Endothelial cell of umbilical vein (primary cell): Measurements from ENCODE around the gene IMPDH2. TPM values are rescaled to one million over a fixed set of nuclear protein-coding genes. Genes with fewer than 3 reads are reported as not detected.

Experiments
- BruUV-seq: library from RNA; stranded (reverse); fragments of 400-500 nt; replicated peaks from 2 replicates; lab custom pipeline; 2021; lab: Mats Ljungman, UMichigan
- CTCF ChIA-PET: fragments of 300-600, 350-600 bp; sonication (Branson Sonifier 250); formaldehyde crosslinking; loops from one replicate; lab custom pipeline; 2021; ENCODE audit warnings: antibody characterized with exemption, inconsistent platforms; lab: Charles Lee
- POLR2A ChIA-PET: fragments of 300-600, 350-600 bp; sonication (Branson Sonifier 250); formaldehyde crosslinking; loops from one replicate; lab custom pipeline; 2021; ENCODE audit warnings: antibody characterized with exemption, inconsistent platforms; lab: Charles Lee
- DNase-seq: peaks from one replicate; pipeline ENCODE4 v3.0.0-alpha.2; 2011; ENCODE audit warnings: low read depth, low spot score
- FAIRE-seq: peaks from 2 replicates; lab custom pipeline; 2011; peaks lifted over from hg19 to GRCh38; lab: Jason Lieb, UNC
- H2AFZ ChIP-seq: 2 replicates; pipeline ENCODE4 v1.6.0; 2012; ENCODE audit warnings: low read depth, low read length, control low read depth, inconsistent platforms
- H3K27ac ChIP-seq: 2 replicates; pipeline ENCODE4 v1.5.1; 2011; ENCODE audit warnings: low read depth, mild to moderate bottlenecking, control low read depth, low read length, moderate library complexity; ENCODE audit not compliant: insufficient read depth
- H3K27me3 ChIP-seq, 2 experiments: 2 replicates each; pipeline versions ENCODE4 v1.6.0 to v1.6.1; 2011; ENCODE audit warnings: low read length in 2 of 2, mixed read lengths in 1 of 2; ENCODE audit not compliant: control insufficient read depth in 2 of 2, insufficient read depth in 2 of 2
- H3K36me3 ChIP-seq, 2 experiments: 2 replicates in 1 of 2; 3 replicates in 1 of 2; pipeline ENCODE4 v1.5.1; 2011; ENCODE audit warnings: low read length in 2 of 2, mild to moderate bottlenecking in 1 of 2, moderate library complexity in 1 of 2; ENCODE audit not compliant: control insufficient read depth in 2 of 2, insufficient read depth in 2 of 2; ENCODE audit errors: extremely low read depth in 1 of 2
- H3K4me1 ChIP-seq: 3 replicates; pipeline ENCODE4 v1.5.1; 2011; ENCODE audit warnings: mild to moderate bottlenecking, low read length; ENCODE audit not compliant: control insufficient read depth, insufficient read depth; ENCODE audit errors: extremely low read depth
- H3K4me2 ChIP-seq: 2 replicates; pipeline ENCODE4 v1.6.1; 2011; ENCODE audit warnings: low read length, control low read depth, mixed read lengths; ENCODE audit not compliant: insufficient read depth
- H3K4me3 ChIP-seq, 3 experiments: fragments of 200-600 bp in 1 of 3; sonication (generic), shearing (Covaris generic) in 1 of 3; replicated peaks in 1 of 3; 2 replicates each; pipeline ENCODE4 v1.5.1; 2011 to 2016; ENCODE audit warnings: control low read depth in 3 of 3, low read length in 3 of 3, mild to moderate bottlenecking in 2 of 3, inconsistent platforms in 1 of 3, low read depth in 1 of 3, moderate library complexity in 1 of 3; ENCODE audit not compliant: insufficient read depth in 1 of 3
- H3K79me2 ChIP-seq: 2 replicates; pipeline ENCODE4 v1.6.0; 2012; ENCODE audit warnings: low read length, inconsistent platforms; ENCODE audit not compliant: control insufficient read depth, insufficient read depth
- H3K9ac ChIP-seq: replicated peaks from 2 replicates; pipeline ENCODE3; 2011; ENCODE audit warnings: low read length, control low read depth; ENCODE audit not compliant: insufficient read depth; ENCODE audit errors: extremely low read depth
- H3K9me1 ChIP-seq: replicated peaks from 3 replicates; pipeline ENCODE4 v1.6.0; 2011; ENCODE audit warnings: mild to moderate bottlenecking, low read length; ENCODE audit not compliant: control insufficient read depth, insufficient read depth; ENCODE audit errors: extremely low read depth
- H3K9me3 ChIP-seq: replicated peaks from 2 replicates; pipeline ENCODE4 v1.5.1; 2012; ENCODE audit warnings: low read length, inconsistent platforms; ENCODE audit not compliant: control insufficient read depth, insufficient read depth
- H4K20me1 ChIP-seq: replicated peaks from 2 replicates; pipeline ENCODE3; 2011; ENCODE audit warnings: mild to moderate bottlenecking, low read length; ENCODE audit not compliant: control insufficient read depth, insufficient read depth; ENCODE audit errors: extremely low read depth
- EZH2 ChIP-seq: IDR thresholded peaks from 2 replicates; pipeline ENCODE4 v1.6.1; 2012; ENCODE audit warnings: borderline replicate concordance, low read depth, mild to moderate bottlenecking, moderate library complexity, low read length, inconsistent platforms; ENCODE audit not compliant: severe bottlenecking
- FOS ChIP-seq: IDR thresholded peaks from 2 replicates; pipeline ENCODE4 v1.6.1; 2011; ENCODE audit warnings: mild to moderate bottlenecking, low read length, moderate library complexity, borderline replicate concordance; ENCODE audit not compliant: insufficient read depth
- GATA2 ChIP-seq: IDR thresholded peaks from 2 replicates; pipeline ENCODE4 v1.7.0; 2011; ENCODE audit warnings: low read depth, mild to moderate bottlenecking, moderate library complexity, mixed read lengths, low read length; ENCODE audit not compliant: insufficient read length, insufficient read depth
- JUN ChIP-seq: IDR thresholded peaks from 2 replicates; pipeline ENCODE4 v1.6.1; 2011; ENCODE audit warnings: borderline replicate concordance, low read depth; ENCODE audit not compliant: insufficient read length, insufficient read depth
- MYC ChIP-seq: IDR thresholded peaks from one replicate; pipeline ENCODE4 v1.6.1; 2011; ENCODE audit warnings: mild to moderate bottlenecking, low read depth, low read length
- POLR2A ChIP-seq: IDR thresholded peaks from 2 replicates; pipeline ENCODE4 v1.6.1; 2012; ENCODE audit warnings: low read depth, mild to moderate bottlenecking, control low read depth, low read length
- POLR2AphosphoS5 ChIP-seq: IDR thresholded peaks from 2 replicates; pipeline ENCODE4 v1.6.1; 2012; ENCODE audit warnings: low read depth, mild to moderate bottlenecking, control low read depth, low read length, moderate library complexity; ENCODE audit not compliant: insufficient read depth
- dilution Hi-C: fragments of 300-500 bp; cut with MboI; formaldehyde crosslinking; loops from one replicate; pipeline ENCODE4 v1.15.0; 2019; ENCODE audit warnings: low sequenced_read_pairs; ENCODE audit not compliant: extremely low pct_ligation_motif_present
- intact Hi-C: fragments of 100-400 bp; cut with micrococcal nuclease; formaldehyde crosslinking; loops from one replicate; pipeline ENCODE4 v1.10.0; 2022
- polyA plus RNA-seq, 4 experiments: library from polyadenylated mRNA; depleted of rRNA in 3 of 4; stranded (reverse) in 3 of 4; unstranded in 1 of 4; fragments of >200 nt; gene quantifications; 2 replicates each; pipeline versions ENCODE4 v1.2.1 to v1.2.3, GENCODE V29; 2011 to 2012; ENCODE audit warnings: missing spikeins in 1 of 4
- total RNA-seq: library from RNA; stranded (reverse); gene quantifications from 2 replicates; pipeline ENCODE4 v1.2.3, GENCODE V29; 2021
- TF ChIP-seq, protein P1 (sequence below): IDR thresholded peaks from 2 replicates; pipeline ENCODE4 v1.6.1; 2011; ENCODE audit not compliant: insufficient read depth, insufficient read length
- TF ChIP-seq, protein P2 (sequence below), 2 donors: IDR thresholded peaks; 1 replicate in 1 of 2; 2 replicates in 1 of 2; pipeline ENCODE4 v1.5.1; 2011; ENCODE audit warnings: low read length in 2 of 2, mild to moderate bottlenecking in 2 of 2, moderate library complexity in 2 of 2, control low read depth in 1 of 2, inconsistent platforms in 1 of 2, low read depth in 1 of 2; ENCODE audit not compliant: insufficient read depth in 1 of 2; ENCODE audit errors: extremely low read depth in 1 of 2

IMPDH2 gene
- total and polyA plus RNA-seq, 2 donors (not counting 3 experiments of a cell fraction or from before 2014, with no cell fraction given): 167 to 189 TPM

DNA sequence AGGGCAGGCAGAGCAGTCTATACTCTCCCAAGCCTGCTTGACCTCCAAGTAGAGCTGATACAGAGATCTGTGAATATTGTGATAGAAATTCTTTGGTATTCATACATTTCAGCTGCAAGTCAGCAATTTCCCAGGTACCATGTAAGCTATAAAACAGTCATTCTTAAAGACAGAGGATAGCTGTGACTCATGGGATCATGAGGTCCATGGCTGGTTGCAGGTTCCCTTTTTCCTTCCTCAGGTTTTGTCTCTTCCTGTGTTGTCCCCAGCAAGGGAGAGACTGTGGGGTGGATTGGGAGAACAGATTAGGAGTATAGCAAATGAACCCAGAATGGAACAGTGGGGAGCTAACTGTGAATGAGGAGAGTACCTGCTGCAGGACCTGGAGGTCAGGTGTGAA lies 44.5 kb downstream of the IMPDH2 start:
- CTCF ChIA-PET: interaction anchor here (0.9 to 8.8 kb wide), 4 partner anchors 11 to 464 kb away, joined by 3 to 254 read pairs (median 4); partner anchors contain the start of genes QRICH1 and WDR6
- POLR2A ChIA-PET: no interaction called here
- dilution Hi-C loops: no loop called here
- DNase-seq: peak; percentile 14
- H3K4me2 ChIP-seq: no peak overlapping the region
- no peak overlapping the region for H3K27ac ChIP-seq
- no TSS peak for BruUV-seq
- peaks cover 17 to 27% of the 10 kb centered on the region in 2 experiments for H3K36me3 ChIP-seq
- no peak for TF ChIP-seq MYC
- TF ChIP-seq EZH2: no peak
- TF ChIP-seq JUN: no peak
- TF ChIP-seq POLR2A: no peak
- TF ChIP-seq, protein P1, sequence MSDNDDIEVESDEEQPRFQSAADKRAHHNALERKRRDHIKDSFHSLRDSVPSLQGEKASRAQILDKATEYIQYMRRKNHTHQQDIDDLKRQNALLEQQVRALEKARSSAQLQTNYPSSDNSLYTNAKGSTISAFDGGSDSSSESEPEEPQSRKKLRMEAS: no peak
- no peak for TF ChIP-seq FOS
- TF ChIP-seq POLR2AphosphoS5: no peak
- TF ChIP-seq GATA2: no peak
- TF ChIP-seq, protein P2, sequence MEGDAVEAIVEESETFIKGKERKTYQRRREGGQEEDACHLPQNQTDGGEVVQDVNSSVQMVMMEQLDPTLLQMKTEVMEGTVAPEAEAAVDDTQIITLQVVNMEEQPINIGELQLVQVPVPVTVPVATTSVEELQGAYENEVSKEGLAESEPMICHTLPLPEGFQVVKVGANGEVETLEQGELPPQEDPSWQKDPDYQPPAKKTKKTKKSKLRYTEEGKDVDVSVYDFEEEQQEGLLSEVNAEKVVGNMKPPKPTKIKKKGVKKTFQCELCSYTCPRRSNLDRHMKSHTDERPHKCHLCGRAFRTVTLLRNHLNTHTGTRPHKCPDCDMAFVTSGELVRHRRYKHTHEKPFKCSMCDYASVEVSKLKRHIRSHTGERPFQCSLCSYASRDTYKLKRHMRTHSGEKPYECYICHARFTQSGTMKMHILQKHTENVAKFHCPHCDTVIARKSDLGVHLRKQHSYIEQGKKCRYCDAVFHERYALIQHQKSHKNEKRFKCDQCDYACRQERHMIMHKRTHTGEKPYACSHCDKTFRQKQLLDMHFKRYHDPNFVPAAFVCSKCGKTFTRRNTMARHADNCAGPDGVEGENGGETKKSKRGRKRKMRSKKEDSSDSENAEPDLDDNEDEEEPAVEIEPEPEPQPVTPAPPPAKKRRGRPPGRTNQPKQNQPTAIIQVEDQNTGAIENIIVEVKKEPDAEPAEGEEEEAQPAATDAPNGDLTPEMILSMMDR (IDR thresholded peaks at IDR 0.05; ENCODE audit: extremely low read depth in 1 of 2, insufficient read depth in 1 of 2, low read depth in 1 of 2, low read length in 2 of 2): no peak
- intact Hi-C loops: no loop called here
- no peaks in the 10 kb centered on the region for H3K79me2 ChIP-seq
- peak; percentile 70 for FAIRE-seq
- H2AFZ ChIP-seq: no peak overlapping the region
- no peak overlapping the region for H3K4me3 ChIP-seq
- no peaks in the 10 kb centered on the region for H3K9me3 ChIP-seq
- no peaks in the 10 kb centered on the region for H4K20me1 ChIP-seq
- no peaks in the 10 kb centered on the region for H3K27me3 ChIP-seq
- H3K9me1 ChIP-seq: no peaks in the 10 kb centered on the region
- H3K9ac ChIP-seq: no peak overlapping the region
- H3K4me1 ChIP-seq: peaks cover 12% of the 10 kb centered on the region
